Nephron progenitor cell (in vitro differentiated cells): ENCODE results near the gene ALK.

Experiments
- DNase-seq: peaks from one replicate; pipeline ENCODE4 v3.0.0; 2021
- H3K27ac Mint-ChIP-seq: 2 replicates; pipeline ENCODE4 v1.8.0; 2021; ENCODE audit warnings: mild to moderate bottlenecking, moderate library complexity, mixed read lengths
- H3K27me3 Mint-ChIP-seq: 2 replicates; pipeline ENCODE4 v1.8.0; 2021; ENCODE audit warnings: mild to moderate bottlenecking, low read depth, mixed read lengths; ENCODE audit not compliant: poor library complexity
- H3K36me3 Mint-ChIP-seq: 2 replicates; pipeline ENCODE4 v1.8.0; 2021; ENCODE audit warnings: low read depth, mixed read lengths
- H3K4me1 Mint-ChIP-seq: 2 replicates; pipeline ENCODE4 v1.8.0; 2021; ENCODE audit warnings: mixed read lengths
- H3K4me3 Mint-ChIP-seq: 2 replicates; pipeline ENCODE4 v1.8.0; 2021; ENCODE audit warnings: mild to moderate bottlenecking, moderate library complexity, mixed read lengths
- H3K9me3 Mint-ChIP-seq: 2 replicates; pipeline ENCODE4 v1.8.0; 2021; ENCODE audit warnings: mild to moderate bottlenecking, moderate library complexity, mixed read lengths
- TF ChIP-seq, protein P1 (sequence below): fragments of 200-600 bp; sonication (generic); IDR thresholded peaks from 2 replicates; pipeline ENCODE4 v1.5.0; 2021; ENCODE audit warnings: antibody characterized with exemption

The ALK gene

GRCh38 chr2:29270701-29271121 is 650.7 kb downstream of the ALK start:
- H3K27ac Mint-ChIP-seq = no peak overlapping the region
- H3K9me3 Mint-ChIP-seq = peaks cover 4% of the 10 kb centered on the region
- H3K27me3 Mint-ChIP-seq = peaks cover 16% of the 10 kb centered on the region
- DNase-seq = no peak
- TF ChIP-seq, protein P1, sequence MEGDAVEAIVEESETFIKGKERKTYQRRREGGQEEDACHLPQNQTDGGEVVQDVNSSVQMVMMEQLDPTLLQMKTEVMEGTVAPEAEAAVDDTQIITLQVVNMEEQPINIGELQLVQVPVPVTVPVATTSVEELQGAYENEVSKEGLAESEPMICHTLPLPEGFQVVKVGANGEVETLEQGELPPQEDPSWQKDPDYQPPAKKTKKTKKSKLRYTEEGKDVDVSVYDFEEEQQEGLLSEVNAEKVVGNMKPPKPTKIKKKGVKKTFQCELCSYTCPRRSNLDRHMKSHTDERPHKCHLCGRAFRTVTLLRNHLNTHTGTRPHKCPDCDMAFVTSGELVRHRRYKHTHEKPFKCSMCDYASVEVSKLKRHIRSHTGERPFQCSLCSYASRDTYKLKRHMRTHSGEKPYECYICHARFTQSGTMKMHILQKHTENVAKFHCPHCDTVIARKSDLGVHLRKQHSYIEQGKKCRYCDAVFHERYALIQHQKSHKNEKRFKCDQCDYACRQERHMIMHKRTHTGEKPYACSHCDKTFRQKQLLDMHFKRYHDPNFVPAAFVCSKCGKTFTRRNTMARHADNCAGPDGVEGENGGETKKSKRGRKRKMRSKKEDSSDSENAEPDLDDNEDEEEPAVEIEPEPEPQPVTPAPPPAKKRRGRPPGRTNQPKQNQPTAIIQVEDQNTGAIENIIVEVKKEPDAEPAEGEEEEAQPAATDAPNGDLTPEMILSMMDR = no peak
- peaks cover 17% of the 10 kb centered on the region for H3K4me1 Mint-ChIP-seq
- H3K36me3 Mint-ChIP-seq = no peaks in the 10 kb centered on the region
- no peak overlapping the region for H3K4me3 Mint-ChIP-seq

DNA sequence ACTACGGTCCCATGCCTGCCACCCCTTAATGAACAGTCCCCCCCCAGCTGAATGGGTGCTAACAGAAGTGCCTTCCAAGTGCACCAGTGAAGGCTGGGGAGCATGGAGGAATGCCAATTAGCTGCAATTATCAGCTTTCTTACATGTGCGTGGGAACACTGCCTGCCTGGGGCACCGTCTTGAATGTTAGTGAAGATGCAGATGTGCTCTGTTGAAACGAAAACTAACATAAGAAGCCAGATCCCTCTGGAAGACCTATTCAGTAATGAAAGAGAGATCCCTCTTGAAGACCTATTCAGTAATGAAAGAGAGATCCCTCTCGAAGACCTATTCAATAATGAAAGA is 651.6 kb downstream of the ALK start:
- Mint-ChIP-seq H3K4me3 (no peak overlapping the region), H3K27ac (no peak overlapping the region), H3K27me3 (peaks cover 14% of the 10 kb centered on the region), H3K4me1 (peaks cover 17% of the 10 kb centered on the region), H3K36me3 (no peaks in the 10 kb centered on the region), H3K9me3 (peaks cover 4% of the 10 kb centered on the region)
- TF ChIP-seq, protein P1 = no peak
- DNase-seq = no peak

DNA sequence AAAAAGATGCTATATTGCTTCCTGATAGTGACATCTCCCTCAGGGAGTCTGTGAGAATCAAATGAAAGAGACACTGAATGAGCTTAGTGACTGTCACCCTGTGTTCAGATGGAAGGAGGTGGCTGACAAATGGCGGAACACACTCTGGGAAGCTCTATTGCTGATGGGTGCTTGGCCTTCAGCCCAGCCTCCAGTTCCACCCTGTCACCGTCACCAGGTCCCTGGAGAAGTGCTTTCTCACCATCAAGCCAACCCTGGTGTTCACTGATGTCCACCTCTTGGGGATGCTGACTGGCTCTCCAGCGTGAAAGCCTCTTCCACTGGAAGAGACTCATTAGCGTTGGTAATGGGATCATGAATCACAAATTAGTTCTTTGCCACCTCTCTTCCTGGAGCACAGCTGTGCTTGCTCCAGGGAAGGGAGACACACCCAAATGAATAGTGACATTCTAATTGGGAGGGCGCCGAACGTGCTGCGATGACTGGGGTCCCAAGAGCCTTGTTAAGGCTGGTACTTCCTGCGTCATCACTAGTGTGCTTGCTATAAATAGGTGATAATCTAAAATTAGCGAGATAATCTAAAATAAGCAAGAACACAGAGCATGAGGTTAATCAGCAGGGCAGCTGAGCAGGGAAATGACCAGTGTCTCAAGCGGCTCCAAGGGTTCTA is 652.2 kb downstream of the ALK start:
- Mint-ChIP-seq H3K36me3 (no peaks in the 10 kb centered on the region), H3K4me3 (no peak overlapping the region), H3K27me3 (peaks cover 14% of the 10 kb centered on the region), H3K27ac (no peak overlapping the region), H3K9me3 (peaks cover 6% of the 10 kb centered on the region), H3K4me1 (peaks cover 17% of the 10 kb centered on the region)
- TF ChIP-seq, protein P1 = no peak
- DNase-seq = no peak

DNA sequence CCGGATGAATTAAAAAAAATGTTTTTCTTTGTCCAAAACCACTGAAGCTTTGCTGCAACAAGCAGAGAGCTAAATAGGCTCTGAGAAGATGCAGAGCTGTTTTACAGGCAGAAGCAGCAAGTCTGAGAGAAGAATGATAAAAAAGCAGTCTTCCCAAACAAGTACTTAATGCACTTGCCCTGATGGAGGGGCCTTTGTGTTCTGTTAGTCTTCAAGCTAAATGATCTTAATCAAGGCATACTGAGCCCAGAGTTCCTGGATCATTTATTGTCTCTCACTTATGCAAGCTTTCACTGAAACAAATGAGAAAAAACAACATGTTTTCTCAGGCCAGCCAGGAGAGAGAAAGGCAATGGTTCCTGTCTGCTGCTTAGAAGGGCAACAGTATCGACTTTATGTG is 653.7 kb downstream of the ALK start:
- Mint-ChIP-seq H3K4me3 (no peak overlapping the region), H3K27ac (no peak overlapping the region), H3K36me3 (peaks cover 5% of the 10 kb centered on the region), H3K27me3 (peaks cover 18% of the 10 kb centered on the region), H3K4me1 (peaks cover 9% of the 10 kb centered on the region), H3K9me3 (peaks cover 9% of the 10 kb centered on the region)
- TF ChIP-seq, protein P1 = no peak
- DNase-seq = no peak

- H3K36me3 Mint-ChIP-seq = peaks cover 5% of the 10 kb centered on the region
- H3K27ac Mint-ChIP-seq = no peak overlapping the region
- TF ChIP-seq, protein P1 = no peak
- no peak overlapping the region for H3K4me3 Mint-ChIP-seq
- H3K9me3 Mint-ChIP-seq = peaks cover 9% of the 10 kb centered on the region
- peaks cover 15% of the 10 kb centered on the region for H3K4me1 Mint-ChIP-seq
- peaks cover 21% of the 10 kb centered on the region for H3K27me3 Mint-ChIP-seq
- DNase-seq = no peak
Observed at GRCh38 chr2:29263886-29264285, 657.5 kb downstream of the ALK start.

DNA sequence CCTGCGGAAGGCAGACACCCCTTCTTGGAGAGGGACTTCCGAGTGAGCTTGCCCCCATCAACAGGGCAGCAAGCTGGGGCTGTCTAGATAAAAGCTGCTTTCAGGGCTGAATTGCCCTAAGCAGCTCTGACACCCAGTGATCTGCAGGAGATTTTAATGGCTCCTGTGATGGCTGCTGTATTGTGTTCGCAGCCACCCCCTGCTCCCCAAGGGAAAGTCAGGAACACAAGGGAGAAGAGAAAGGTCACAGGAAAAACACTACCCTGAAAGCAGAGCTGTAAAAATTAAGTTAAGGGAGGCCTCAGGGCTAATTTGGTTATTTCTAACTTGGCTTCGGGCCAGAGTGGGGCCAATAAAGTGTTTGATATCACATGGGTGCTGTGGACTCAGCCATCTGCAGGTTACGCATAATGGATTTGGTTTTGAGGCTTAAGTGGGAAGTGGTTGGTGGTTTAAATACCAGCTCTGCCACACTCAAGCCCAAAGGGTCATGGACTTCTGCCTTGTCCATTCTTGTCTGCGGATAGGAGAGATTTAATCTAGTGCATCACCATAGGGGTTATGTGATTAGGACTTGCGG is 658.6 kb downstream of the ALK start:
- no peak for DNase-seq
- H3K27ac Mint-ChIP-seq = no peak overlapping the region
- peaks cover 21% of the 10 kb centered on the region for H3K27me3 Mint-ChIP-seq
- H3K36me3 Mint-ChIP-seq = peaks cover 5% of the 10 kb centered on the region
- TF ChIP-seq, protein P1 = no peak
- peaks cover 9% of the 10 kb centered on the region for H3K9me3 Mint-ChIP-seq
- peaks cover 15% of the 10 kb centered on the region for H3K4me1 Mint-ChIP-seq
- H3K4me3 Mint-ChIP-seq = no peak overlapping the region
